ENCODE data around the gene SUGCT.
"Not testable (repeated sequence)": the region's sequence is repeated elsewhere in the genome, so short reads cannot be mapped to it uniquely, and the experiment has no call there.

Gene SUGCT

GRCh38 chr7:40202851-40203250 lies 68.0 kb downstream of the SUGCT start:
- no peak for DNase-seq

- no peak for DNase-seq
Observed at GRCh38 chr7:40204581-40204980, 69.8 kb downstream of the SUGCT start.

GRCh38 chr7:40205992-40206391 lies 71.2 kb downstream of the SUGCT start:
- DNase-seq: no peak

- DNase-seq: no peak
Observed at GRCh38 chr7:40211276-40212003, 76.6 kb downstream of the SUGCT start.

GRCh38 chr7:40213291-40213690 lies 78.5 kb downstream of the SUGCT start:
- no peak for DNase-seq

GRCh38 chr7:40213856-40214255 lies 79.1 kb downstream of the SUGCT start:
- no peak for DNase-seq

GRCh38 chr7:40218612-40219011 lies 83.8 kb downstream of the SUGCT start:
- DNase-seq: not testable (repeated sequence)

- DNase-seq: no peak
Observed at GRCh38 chr7:40219917-40220316, 85.1 kb downstream of the SUGCT start.

GRCh38 chr7:40220421-40220911 lies 85.7 kb downstream of the SUGCT start:
- no peak for DNase-seq

- DNase-seq: no peak
Observed at GRCh38 chr7:40221836-40222235, 87.0 kb downstream of the SUGCT start.

- DNase-seq: no peak
Observed at GRCh38 chr7:40223451-40224127, 88.8 kb downstream of the SUGCT start.

- no peak for DNase-seq
Observed at GRCh38 chr7:40230101-40230500, 95.3 kb downstream of the SUGCT start.

GRCh38 chr7:40231796-40232195 lies 97.0 kb downstream of the SUGCT start:
- no peak for DNase-seq

- DNase-seq: peak; percentile 2
Observed at GRCh38 chr7:40232242-40232893, 97.6 kb downstream of the SUGCT start.

GRCh38 chr7:40234046-40234445 lies 99.2 kb downstream of the SUGCT start:
- no peak for DNase-seq

- no peak for DNase-seq
Observed at GRCh38 chr7:40234666-40235065, 99.9 kb downstream of the SUGCT start.

GRCh38 chr7:40237731-40238130 lies 102.9 kb downstream of the SUGCT start:
- DNase-seq: no peak

- no peak for DNase-seq
Observed at GRCh38 chr7:40239755-40240303, 105.0 kb downstream of the SUGCT start.

- DNase-seq: no peak
Observed at GRCh38 chr7:40243076-40243475, 108.3 kb downstream of the SUGCT start.

GRCh38 chr7:40244226-40244625 lies 109.4 kb downstream of the SUGCT start:
- DNase-seq: no peak

GRCh38 chr7:40248681-40249080 lies 113.9 kb downstream of the SUGCT start:
- DNase-seq: no peak

- not testable (repeated sequence) for DNase-seq
Observed at GRCh38 chr7:40253444-40253843, 118.6 kb downstream of the SUGCT start.

GRCh38 chr7:40263752-40264390 lies 129.1 kb downstream of the SUGCT start:
- DNase-seq: no peak

All from CD4-positive, alpha-beta T cell treated with Interleukin-4 for 4 hours (primary cell).